NCI-H1436 treated with DMSO at 0.1 percent for 48 hours (cell line): ENCODE data around the gene ILF3.
"Not testable (repeated sequence)": the region's sequence is repeated elsewhere in the genome, so short reads cannot be mapped to it uniquely, and the experiment has no call there.

Source experiments
- DNase-seq: peaks from one replicate; lab custom pipeline; 2025; lab: John Stamatoyannopoulos, UW

ILF3 gene

GRCh38 chr19:10642473-10643171 lies 11.5 kb upstream of the ILF3 start:
- DNase-seq: no peak

GRCh38 chr19:10643172-10643967 lies 10.8 kb upstream of the ILF3 start:
- no peak for DNase-seq

- no peak for DNase-seq
Measured at GRCh38 chr19:10643968-10644259, 10.2 kb upstream of the ILF3 start.

GRCh38 chr19:10644260-10645007 lies 9.7 kb upstream of the ILF3 start:
- DNase-seq: no peak

GRCh38 chr19:10646456-10647159 lies 7.5 kb upstream of the ILF3 start:
- no peak for DNase-seq

- DNase-seq: no peak
Measured at GRCh38 chr19:10648360-10648759, 5.8 kb upstream of the ILF3 start.

GRCh38 chr19:10651851-10652250 lies 2.3 kb upstream of the ILF3 start:
- no peak for DNase-seq

GRCh38 chr19:10653482-10653731 lies 739 bp upstream of the ILF3 start:
- DNase-seq: no peak

- no peak for DNase-seq
Measured at GRCh38 chr19:10654610-10655456, 687 bp downstream of the ILF3 start.

- DNase-seq: no peak
Measured at GRCh38 chr19:10655457-10656312, 1.5 kb downstream of the ILF3 start.

GRCh38 chr19:10660346-10660745 lies 6.2 kb downstream of the ILF3 start:
- no peak for DNase-seq

GRCh38 chr19:10661946-10662345 lies 7.8 kb downstream of the ILF3 start:
- DNase-seq: no peak

GRCh38 chr19:10662384-10663251 lies 8.5 kb downstream of the ILF3 start:
- DNase-seq: no peak

- DNase-seq: not testable (repeated sequence)
Measured at GRCh38 chr19:10663252-10663563, 9.1 kb downstream of the ILF3 start.

- no peak for DNase-seq
Measured at GRCh38 chr19:10667867-10668266, 13.7 kb downstream of the ILF3 start.

- no peak for DNase-seq
Measured at GRCh38 chr19:10669246-10669645, 15.1 kb downstream of the ILF3 start.

GRCh38 chr19:10670182-10670581 lies 16.0 kb downstream of the ILF3 start:
- DNase-seq: no peak

GRCh38 chr19:10670876-10671804 lies 17.0 kb downstream of the ILF3 start:
- no peak for DNase-seq

GRCh38 chr19:10671922-10672321 lies 17.8 kb downstream of the ILF3 start:
- not testable (repeated sequence) for DNase-seq
